ENCODE data around the gene C19orf81. TPM values are rescaled to one million over a fixed set of nuclear protein-coding genes. Genes with fewer than 3 reads are reported as not detected.

Gene C19orf81
- polyA plus RNA-seq, 1 donor (not counting 4 experiments of a cell fraction or from before 2014, with no cell fraction given), result not detected

DNA sequence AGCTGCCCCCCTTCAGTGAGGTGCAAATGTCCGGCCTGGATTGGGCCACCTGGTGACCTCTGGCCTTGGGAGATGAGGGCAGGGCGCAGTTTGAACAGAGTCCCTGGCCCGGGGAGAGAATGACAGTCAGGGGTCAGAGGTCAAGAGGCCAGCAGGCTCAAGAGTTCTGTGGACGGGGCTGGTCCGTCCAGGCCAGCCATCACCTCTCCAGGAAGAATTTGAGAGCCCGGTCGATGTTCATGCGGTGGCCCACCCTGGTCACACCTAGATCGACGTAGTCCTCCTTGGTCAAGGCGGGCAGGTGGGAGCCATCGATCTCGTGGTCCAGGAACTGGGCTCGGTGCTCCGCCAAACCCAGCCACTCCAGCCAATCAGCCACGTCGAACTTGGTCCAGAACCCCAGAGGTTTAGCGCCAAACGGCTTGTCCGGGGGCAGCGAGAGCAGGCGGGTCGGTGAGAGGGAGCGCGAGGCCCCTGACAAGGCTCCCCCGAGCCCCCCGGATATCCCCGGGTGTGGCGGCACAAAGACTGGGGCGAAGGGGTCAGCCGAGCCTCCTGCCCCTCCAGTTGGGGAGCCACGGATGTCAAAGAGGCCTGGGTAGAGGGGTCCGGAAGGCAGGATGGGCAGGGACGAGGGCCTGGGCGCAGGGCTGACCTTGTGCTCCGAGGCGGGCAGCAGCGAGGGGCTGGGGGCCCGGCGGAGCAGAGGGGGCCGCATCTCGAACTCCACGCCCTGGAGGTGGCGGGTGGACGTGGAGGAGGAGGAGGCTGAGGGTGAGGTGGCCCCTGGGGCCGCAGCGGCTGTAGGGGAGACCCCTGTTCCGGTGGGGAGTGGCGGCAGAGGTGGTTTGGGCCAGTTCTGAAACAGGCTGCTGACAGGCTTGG lies 12.8 kb downstream of the C19orf81 start:
- Histone ChIP-seq H3K9ac (ENCODE audit: control insufficient read depth, extremely low read depth, insufficient read depth, low read length) (no peak overlapping the region), H3K36me3 (ENCODE audit: control insufficient read depth in 2 of 2, extremely low read depth in 1 of 2, insufficient read depth in 2 of 2, low read length in 2 of 2) (no peaks in the 10 kb centered on the region), H3K9me3 (ENCODE audit: control insufficient read depth, low read depth, low read length) (no peaks in the 10 kb centered on the region), H2AFZ (ENCODE audit: control insufficient read depth, low read length) (no peak overlapping the region), H3K4me3 (ENCODE audit: control insufficient read depth in 2 of 3, extremely low read depth in 1 of 3, insufficient read depth in 2 of 3, low read depth in 1 of 3, low read length in 3 of 3) (no peak overlapping the region), H3K4me2 (ENCODE audit: control insufficient read depth, extremely low read depth, insufficient read depth, low read depth, low read length) (no peak overlapping the region), H3K27ac (ENCODE audit: control insufficient read depth, insufficient read depth, low read length) (no peak overlapping the region), H4K20me1 (ENCODE audit: control insufficient read depth, extremely low read depth, insufficient read depth, low read length) (peaks cover 2% of the 10 kb centered on the region), H3K27me3 (ENCODE audit: control insufficient read depth, extremely low read depth, insufficient read depth, low read length) (peaks cover 20% of the 10 kb centered on the region), H3K9me1 (ENCODE audit: control insufficient read depth, extremely low read depth, insufficient read depth, low read length) (no peaks in the 10 kb centered on the region), H3K4me1 (ENCODE audit: control insufficient read depth, extremely low read depth, insufficient read depth, low read length) (no peaks in the 10 kb centered on the region), H3K79me2 (ENCODE audit: control insufficient read depth, insufficient read depth, low read length) (no peaks in the 10 kb centered on the region)
- dilution Hi-C loops (cut with MboI; ENCODE audit: extremely low pct_ligation_motif_present, low sequenced_read_pairs), result no loop called here
- no peak for FAIRE-seq
- no peak for TF ChIP-seq EZH2 (IDR thresholded peaks at IDR 0.05; ENCODE audit: low read length)
- TF ChIP-seq, protein P1, sequence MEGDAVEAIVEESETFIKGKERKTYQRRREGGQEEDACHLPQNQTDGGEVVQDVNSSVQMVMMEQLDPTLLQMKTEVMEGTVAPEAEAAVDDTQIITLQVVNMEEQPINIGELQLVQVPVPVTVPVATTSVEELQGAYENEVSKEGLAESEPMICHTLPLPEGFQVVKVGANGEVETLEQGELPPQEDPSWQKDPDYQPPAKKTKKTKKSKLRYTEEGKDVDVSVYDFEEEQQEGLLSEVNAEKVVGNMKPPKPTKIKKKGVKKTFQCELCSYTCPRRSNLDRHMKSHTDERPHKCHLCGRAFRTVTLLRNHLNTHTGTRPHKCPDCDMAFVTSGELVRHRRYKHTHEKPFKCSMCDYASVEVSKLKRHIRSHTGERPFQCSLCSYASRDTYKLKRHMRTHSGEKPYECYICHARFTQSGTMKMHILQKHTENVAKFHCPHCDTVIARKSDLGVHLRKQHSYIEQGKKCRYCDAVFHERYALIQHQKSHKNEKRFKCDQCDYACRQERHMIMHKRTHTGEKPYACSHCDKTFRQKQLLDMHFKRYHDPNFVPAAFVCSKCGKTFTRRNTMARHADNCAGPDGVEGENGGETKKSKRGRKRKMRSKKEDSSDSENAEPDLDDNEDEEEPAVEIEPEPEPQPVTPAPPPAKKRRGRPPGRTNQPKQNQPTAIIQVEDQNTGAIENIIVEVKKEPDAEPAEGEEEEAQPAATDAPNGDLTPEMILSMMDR (optimal IDR thresholded peaks at IDR 0.05 in 1 of 3, IDR thresholded peaks at IDR 0.05 in 1 of 3, conservative IDR thresholded peaks at IDR 0.05 in 1 of 3; ENCODE audit: extremely low read depth in 1 of 3, insufficient read depth in 2 of 3, low read length in 3 of 3), result no peak
- DNase-seq (ENCODE audit: low read depth, low spot score), result no peak

DNA sequence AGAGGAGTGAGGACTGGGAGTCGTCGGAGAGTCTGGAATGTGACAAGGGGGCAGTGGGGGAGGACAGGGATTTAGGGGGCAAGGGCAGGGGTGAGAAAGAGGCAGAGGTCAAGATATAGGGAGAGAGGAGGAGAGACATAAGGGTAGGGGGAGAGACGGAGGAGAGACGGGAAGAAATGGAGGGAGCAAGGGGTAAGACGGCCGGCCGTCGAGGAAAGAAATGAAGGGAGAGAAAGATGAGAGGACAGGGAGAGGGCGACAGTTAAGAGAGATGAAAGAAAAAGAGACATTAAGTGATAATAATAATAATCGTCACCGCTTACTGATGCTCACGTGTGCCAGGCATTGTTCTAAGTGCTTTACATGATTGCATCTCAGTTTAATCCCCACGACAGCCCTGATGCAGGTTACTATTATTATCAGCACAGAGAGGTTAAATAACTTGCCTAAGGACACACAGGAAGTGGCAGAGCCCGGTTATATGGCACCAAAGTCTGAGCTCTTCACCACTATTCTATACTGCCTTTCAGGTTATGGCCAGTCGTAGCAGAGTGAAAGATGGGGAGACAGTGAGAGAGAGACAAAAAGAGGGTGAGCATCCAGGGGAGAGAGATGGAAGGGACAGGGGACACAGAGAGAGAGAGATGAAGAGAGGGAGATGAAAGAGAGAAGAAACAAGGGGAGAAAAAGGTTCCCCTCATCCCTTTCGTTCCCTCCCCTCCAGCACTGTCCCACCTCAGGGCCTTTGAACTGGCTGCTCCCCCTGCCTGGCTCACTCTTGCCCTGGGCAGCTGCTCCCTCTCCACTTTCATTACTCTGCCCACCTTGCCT lies 13.6 kb downstream of the C19orf81 start:
- H3K4me3 ChIP-seq (ENCODE audit: control insufficient read depth in 2 of 3, extremely low read depth in 1 of 3, insufficient read depth in 2 of 3, low read depth in 1 of 3, low read length in 3 of 3), result no peak overlapping the region
- DNase-seq (ENCODE audit: low read depth, low spot score) (no peak), FAIRE-seq (no peak)
- no peaks in the 10 kb centered on the region for H3K9me3 ChIP-seq (ENCODE audit: control insufficient read depth, low read depth, low read length)
- no peaks in the 10 kb centered on the region for H3K9me1 ChIP-seq (ENCODE audit: control insufficient read depth, extremely low read depth, insufficient read depth, low read length)
- H3K27ac ChIP-seq (ENCODE audit: control insufficient read depth, insufficient read depth, low read length), result no peak overlapping the region
- dilution Hi-C loops (cut with MboI; ENCODE audit: extremely low pct_ligation_motif_present, low sequenced_read_pairs), result no loop called here
- H3K9ac ChIP-seq (ENCODE audit: control insufficient read depth, extremely low read depth, insufficient read depth, low read length), result no peak overlapping the region
- peaks cover 28% of the 10 kb centered on the region for H3K27me3 ChIP-seq (ENCODE audit: control insufficient read depth, extremely low read depth, insufficient read depth, low read length)
- H2AFZ ChIP-seq (ENCODE audit: control insufficient read depth, low read length), result no peak overlapping the region
- no peaks in the 10 kb centered on the region for H3K36me3 ChIP-seq (ENCODE audit: control insufficient read depth in 2 of 2, extremely low read depth in 1 of 2, insufficient read depth in 2 of 2, low read length in 2 of 2)
- no peak for TF ChIP-seq EZH2 (IDR thresholded peaks at IDR 0.05; ENCODE audit: low read length)
- TF ChIP-seq, protein P1 (optimal IDR thresholded peaks at IDR 0.05 in 1 of 3, IDR thresholded peaks at IDR 0.05 in 1 of 3, conservative IDR thresholded peaks at IDR 0.05 in 1 of 3; ENCODE audit: extremely low read depth in 1 of 3, insufficient read depth in 2 of 3, low read length in 3 of 3), result no peak
- H3K4me1 ChIP-seq (ENCODE audit: control insufficient read depth, extremely low read depth, insufficient read depth, low read length), result no peaks in the 10 kb centered on the region
- peaks cover 2% of the 10 kb centered on the region for H4K20me1 ChIP-seq (ENCODE audit: control insufficient read depth, extremely low read depth, insufficient read depth, low read length)
- H3K79me2 ChIP-seq (ENCODE audit: control insufficient read depth, insufficient read depth, low read length), result no peaks in the 10 kb centered on the region
- H3K4me2 ChIP-seq (ENCODE audit: control insufficient read depth, extremely low read depth, insufficient read depth, low read depth, low read length), result no peak overlapping the region
